Heart left ventricle (tissue), 13 donors: ENCODE data around the gene KCNMA1.

ENCODE experiments used
- POLR2A ChIP-seq, 2 donors: fragments of 450-650 bp; IDR thresholded peaks; one replicate each; pipeline ENCODE4 v1.6.1; 2017; ENCODE audit warnings: antibody characterized with exemption in 2 of 2, mild to moderate bottlenecking in 2 of 2, moderate library complexity in 2 of 2
- TF ChIP-seq, protein P1 (sequence below), 12 donors: fragments of 200-600 bp; sonication (generic) in 4 of 12; IDR thresholded peaks; one replicate each; pipeline versions ENCODE4 v1.5.0 to v1.8.0; 2018 to 2022; ENCODE audit warnings: antibody characterized with exemption in 12 of 12, mild to moderate bottlenecking in 5 of 12
- donor health status: ischemic (EF 13 %, LVEDD 7.1; RV severe dilation, severe dysfunction).
- donor health status: DM: no; HTN: yes; CAD: no.
- donor health status: DM: no; HTN: no; CAD: no.
- donor health status: ischemic (EF 25% LVEDD 6.9; RV normal size, moderate dysfunction).
- donor health status: ischemic (EF 25% LVEDD 5.7; RV mildly dilated, moderate dysfunction).
- donor health status: ischemic (EF 35%, LVEDD 5.7; RV mildly dilated, moderate dysfunction).
- donor health status: nonischemic (EF 11% LVEDD 7.7; RV severe dilation, severe dysfunction).
- donor health status: DM: yes; HTN: yes; CAD: no.
- donor health status: PGD.
- donor health status: ischemic (EF 29% LVEDD 5.4; RV normal size, mild dysfunction).
- donor health status: nonischemic (EF 23%, LVEDD 6.1; RV moderate dilation, normal function).

DNA sequence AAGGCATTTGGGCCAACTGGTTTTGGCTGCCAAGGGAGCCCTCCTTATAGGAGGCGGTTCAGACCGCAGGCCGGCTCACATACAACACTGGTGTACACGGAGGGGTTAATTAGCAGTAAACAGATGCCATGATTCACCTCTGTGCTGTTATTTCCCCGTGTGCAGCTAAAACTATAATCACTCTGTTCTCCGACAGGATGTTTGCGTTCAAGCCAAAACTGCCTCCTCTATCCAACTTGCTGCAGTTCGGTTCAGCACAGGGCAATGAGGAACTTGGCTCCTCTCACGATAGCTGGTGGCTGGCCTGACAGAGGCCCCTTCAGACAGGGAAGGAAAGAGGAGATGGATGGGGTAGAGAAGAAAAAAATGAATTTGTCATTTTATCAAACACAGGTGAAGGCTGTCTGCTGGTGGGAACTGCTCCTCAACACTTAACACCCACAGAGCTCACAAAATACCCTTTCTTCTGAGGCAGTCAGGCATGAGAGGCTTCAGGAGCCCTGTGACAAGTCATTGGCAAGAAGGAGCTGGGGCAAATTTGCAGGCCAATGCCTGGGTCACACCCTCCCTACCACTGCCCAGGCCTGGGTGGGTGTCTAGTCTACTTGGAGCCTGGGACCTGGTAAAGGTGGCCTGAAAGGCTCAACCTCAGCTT, 24.0 kb downstream of the KCNMA1 start:
- TF ChIP-seq, protein P1, sequence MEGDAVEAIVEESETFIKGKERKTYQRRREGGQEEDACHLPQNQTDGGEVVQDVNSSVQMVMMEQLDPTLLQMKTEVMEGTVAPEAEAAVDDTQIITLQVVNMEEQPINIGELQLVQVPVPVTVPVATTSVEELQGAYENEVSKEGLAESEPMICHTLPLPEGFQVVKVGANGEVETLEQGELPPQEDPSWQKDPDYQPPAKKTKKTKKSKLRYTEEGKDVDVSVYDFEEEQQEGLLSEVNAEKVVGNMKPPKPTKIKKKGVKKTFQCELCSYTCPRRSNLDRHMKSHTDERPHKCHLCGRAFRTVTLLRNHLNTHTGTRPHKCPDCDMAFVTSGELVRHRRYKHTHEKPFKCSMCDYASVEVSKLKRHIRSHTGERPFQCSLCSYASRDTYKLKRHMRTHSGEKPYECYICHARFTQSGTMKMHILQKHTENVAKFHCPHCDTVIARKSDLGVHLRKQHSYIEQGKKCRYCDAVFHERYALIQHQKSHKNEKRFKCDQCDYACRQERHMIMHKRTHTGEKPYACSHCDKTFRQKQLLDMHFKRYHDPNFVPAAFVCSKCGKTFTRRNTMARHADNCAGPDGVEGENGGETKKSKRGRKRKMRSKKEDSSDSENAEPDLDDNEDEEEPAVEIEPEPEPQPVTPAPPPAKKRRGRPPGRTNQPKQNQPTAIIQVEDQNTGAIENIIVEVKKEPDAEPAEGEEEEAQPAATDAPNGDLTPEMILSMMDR (IDR thresholded peaks at IDR 0.05), result no peak
- no peak for TF ChIP-seq POLR2A (IDR thresholded peaks at IDR 0.05)
